Epidermal melanocyte (primary cell): ENCODE measurements around the gene RAB9B.
"Not testable (repeated sequence)": the region's sequence is repeated elsewhere in the genome, so short reads cannot be mapped to it uniquely, and the experiment has no call there.

Experiments
- DNase-seq: peaks from one replicate; pipeline ENCODE4 v3.0.0; 2011; ENCODE audit warnings: low spot score; ENCODE audit not compliant: insufficient read length

The RAB9B gene, protein sequence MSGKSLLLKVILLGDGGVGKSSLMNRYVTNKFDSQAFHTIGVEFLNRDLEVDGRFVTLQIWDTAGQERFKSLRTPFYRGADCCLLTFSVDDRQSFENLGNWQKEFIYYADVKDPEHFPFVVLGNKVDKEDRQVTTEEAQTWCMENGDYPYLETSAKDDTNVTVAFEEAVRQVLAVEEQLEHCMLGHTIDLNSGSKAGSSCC

DNA sequence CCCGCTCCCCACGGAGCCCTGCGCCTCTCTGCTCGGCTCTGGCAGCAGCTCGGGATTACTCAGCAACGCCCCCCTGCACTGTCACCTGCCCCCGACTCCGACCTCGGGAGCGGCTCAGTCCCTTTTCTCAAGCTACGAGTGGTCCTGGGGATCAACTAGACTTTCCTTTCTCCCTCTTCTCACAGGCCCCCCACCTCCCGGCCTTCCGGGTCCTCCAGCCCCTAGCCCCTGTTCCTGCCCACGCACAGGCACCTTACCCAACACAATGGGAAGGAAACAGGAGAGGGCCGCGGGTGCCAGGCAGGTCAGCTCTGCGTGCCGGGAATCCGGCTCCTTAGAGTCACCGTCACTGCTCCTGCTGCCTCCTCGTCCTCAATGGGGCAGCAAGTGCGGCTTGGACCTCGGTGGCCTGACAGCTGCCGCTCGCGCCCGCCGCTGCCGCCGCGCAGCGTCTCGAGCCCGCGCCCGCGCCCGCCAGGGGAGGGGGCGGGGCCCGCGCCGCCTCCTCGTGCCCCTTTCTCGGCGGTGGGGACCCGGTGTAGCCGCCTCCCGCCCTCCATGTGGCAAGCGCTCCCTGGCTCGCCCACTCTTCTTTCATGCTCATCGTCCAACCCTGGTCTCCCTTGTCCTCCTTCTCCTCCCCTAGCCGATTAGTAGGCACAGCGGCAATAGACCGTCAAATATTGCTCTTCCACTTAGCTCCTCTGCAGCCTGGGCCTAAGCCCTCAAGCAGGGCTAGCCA lies at the start of gene RAB9B:
Gene RAB9B (minus strand): TSS at position 455 of the 742 bp plus-strand sequence. CDS start 6,473 bp downstream, outside the sequence.
- no peak for DNase-seq

GRCh38 chrX:103879339-103879738 lies 47.3 kb upstream of the RAB9B start:
- DNase-seq, result no peak

DNA sequence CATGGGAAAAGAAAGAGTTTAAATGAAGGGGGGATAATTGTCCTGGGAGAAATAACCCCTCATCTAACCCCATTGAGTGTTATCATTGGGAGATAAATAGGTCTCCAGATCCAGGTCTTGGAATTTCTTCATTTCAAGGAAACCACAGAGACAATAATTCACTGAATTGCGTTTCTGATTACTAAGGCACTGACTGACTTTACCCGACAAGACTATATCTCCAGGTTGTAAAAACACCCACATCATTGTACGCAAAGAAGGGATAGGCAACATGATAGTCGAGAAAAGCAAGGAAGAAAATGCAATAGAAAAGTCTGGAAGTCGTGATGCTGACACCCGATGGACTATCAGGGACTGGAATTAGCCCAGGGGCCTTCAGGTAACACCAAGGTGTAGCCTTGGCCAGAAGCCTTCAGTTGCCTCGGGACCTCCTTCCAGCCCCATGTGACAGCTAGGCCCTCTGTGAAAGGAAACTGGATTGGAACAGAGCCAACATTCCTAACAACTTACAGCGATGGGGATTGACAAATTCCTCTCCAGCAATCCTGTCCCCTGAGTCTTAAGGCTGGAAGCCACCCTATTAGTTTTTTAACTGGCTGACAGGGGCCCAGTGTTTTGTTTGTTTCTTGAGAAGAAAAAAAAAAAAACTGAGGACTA lies 46.5 kb upstream of the RAB9B start:
- peak; percentile 18 for DNase-seq

DNA sequence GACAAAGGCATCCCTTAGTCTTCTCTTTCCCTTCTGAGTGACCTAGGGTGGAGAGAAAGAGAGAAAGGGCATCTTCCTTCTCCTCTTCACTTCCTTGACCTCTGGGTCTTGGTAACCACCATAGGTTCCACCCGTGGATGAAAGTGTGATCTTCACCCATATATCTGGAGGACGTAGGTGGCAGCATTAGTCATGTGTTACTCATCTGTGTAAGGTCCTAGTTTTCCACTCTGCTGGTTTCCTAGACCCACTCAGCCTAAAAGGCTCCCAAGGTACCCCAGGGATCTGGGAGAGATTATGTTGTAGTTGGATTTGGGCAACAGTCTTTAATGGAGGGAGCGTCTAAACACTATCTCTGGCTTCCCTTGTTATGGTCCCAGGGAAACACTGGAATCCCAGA lies 45.5 kb upstream of the RAB9B start:
- DNase-seq, result no peak

GRCh38 chrX:103864886-103865534 lies 33.0 kb upstream of the RAB9B start:
- no peak for DNase-seq

DNA sequence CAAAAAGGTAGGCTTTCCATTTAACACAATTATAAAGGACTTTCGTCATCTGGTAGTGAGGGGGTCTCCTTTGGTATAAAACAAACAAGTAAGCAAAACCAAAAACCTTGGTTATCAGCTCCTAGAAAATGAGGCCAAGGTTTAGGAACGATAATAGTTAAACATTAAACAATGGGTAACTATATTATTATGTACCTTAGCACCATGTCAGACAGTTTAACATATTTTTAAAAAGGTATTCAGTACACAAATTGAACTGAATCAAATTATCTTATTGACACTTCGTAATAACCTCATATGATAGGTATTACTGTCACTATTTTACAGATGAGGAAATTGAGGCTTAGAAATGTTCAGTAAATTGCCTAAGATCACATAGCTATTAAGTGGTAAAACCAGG lies 32.1 kb upstream of the RAB9B start:
- no peak for DNase-seq

DNA sequence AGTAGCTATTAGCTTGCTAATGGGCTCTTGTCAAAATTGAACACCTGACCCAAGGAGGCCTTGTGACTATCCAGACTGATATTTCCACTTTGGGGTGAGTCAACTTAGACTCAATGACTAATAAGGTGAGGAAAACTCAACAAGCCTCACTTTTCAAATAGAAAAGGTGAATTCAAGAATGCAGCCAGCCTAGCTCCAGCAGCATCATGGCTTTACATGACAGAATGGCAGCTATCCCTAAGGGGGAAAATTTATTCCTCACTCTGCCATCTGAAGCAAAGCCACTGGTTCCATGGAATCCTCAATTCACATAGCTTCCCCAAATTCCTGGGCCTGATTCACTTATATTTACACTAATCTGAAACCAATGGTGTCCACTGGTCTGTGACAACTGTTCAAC lies 29.1 kb upstream of the RAB9B start:
- no peak for DNase-seq

DNA sequence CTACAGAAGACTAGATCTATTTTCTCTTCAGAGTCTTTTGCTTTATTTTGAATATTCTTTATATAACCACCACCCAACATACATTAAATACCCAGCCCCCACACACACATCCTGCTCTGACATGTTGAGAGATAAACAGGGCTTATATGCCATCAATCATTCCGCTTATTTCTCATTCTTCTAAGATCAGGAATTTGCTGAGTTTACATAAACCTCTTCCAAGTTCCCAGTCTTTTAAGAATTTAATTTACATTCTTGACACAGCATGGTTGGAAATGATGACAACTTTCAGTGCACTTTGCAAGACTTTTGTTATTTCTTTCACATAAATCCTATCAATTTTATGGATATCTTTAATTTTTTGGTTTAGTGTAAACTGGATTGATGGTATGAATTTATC lies 17.5 kb upstream of the RAB9B start:
- no peak for DNase-seq

GRCh38 chrX:103847174-103847870 lies 15.3 kb upstream of the RAB9B start:
- DNase-seq, result no peak

DNA sequence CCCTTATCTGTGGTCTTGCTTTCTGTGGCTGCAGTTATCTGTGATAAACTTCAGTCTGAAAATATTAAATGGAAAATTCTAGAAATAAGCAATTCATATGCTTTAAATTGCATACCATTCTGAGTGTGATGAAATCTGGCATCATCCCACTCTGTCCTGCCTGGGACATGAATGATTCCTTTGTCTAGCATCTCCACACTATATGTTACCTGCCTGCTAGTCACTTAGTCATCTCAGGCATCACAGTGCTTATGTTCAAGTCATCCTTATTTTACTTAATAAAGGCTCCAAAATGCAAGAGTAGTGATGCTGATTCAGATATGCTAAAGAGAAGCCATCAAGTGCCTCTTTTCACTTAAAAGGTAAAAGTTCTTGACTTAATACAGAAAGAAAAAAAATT lies 14.3 kb upstream of the RAB9B start:
- DNase-seq, result no peak

DNA sequence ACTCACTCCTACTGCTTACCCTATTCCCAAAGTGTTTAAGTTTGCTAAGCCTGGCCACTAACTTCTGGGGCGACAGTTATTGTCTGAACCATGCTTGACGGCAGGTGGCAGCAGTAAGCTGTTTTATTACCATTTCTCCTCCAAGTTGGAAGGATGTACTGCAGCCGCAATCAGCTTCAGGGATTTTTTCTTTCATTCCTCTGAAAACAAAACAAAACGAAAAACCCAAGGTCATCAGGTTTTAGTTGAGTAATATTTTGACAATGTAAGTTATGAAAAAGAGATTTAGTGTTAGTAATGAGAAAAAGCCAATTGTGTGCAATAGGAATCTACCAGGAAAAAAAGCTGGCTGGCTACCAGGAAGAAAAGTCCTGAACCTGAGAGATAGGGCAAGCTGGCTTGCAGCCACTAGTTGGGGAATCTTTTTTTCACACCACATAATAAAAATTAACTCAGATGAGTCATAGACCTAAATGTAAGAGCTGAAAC lies 13.2 kb upstream of the RAB9B start:
- no peak for DNase-seq

GRCh38 chrX:103839404-103839803 lies 7.3 kb upstream of the RAB9B start:
- DNase-seq, result no peak

DNA sequence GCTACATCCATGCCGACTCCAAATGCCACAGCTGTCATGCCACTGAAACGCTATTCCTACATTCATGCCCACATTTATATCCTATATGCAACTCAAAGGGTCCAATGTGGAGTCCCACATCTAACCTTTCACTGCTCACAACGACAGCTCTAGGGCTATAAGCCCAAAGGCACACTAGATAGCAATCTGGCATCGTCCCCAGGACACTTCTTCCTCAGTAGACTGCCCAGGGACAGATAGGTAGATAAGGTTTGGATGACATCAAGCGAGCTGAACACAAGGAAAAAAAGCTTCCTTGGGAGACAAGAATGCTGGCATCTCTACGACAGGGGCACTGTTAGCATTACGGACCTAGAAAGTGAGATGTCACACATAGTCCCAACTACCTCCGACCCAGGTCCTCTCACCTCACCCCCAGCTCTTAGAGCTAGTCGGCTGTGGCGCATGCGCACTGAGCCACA lies 685 bp downstream of the RAB9B start:
- DNase-seq, result no peak

DNA sequence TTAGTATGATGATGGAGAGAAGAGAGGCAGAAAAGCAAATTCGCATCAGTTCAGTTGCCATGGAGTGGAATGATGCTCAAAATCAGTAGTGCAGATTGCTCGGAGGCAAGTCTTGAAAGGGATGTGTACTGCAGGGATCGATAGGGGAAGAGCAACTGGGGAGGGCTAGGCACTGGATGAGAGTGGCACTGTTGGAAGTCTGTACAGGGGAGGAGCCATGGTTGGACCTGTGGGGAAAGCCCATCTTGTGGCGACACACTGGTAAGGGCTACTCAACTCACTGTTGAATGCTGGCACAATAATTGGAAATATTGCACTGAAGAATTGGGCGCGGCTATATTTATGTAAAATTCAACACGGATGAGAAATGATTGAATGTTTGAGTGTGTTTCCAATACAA lies 1.2 kb downstream of the RAB9B start:
- no peak for DNase-seq

GRCh38 chrX:103828529-103828928 lies 3.5 kb downstream of the RAB9B start:
- DNase-seq, result no peak

- DNase-seq, result no peak
Measured at GRCh38 chrX:103825881-103826280, 6.2 kb downstream of the RAB9B start.

- no peak for DNase-seq
Measured at GRCh38 chrX:103823591-103823990, 8.5 kb downstream of the RAB9B start.

DNA sequence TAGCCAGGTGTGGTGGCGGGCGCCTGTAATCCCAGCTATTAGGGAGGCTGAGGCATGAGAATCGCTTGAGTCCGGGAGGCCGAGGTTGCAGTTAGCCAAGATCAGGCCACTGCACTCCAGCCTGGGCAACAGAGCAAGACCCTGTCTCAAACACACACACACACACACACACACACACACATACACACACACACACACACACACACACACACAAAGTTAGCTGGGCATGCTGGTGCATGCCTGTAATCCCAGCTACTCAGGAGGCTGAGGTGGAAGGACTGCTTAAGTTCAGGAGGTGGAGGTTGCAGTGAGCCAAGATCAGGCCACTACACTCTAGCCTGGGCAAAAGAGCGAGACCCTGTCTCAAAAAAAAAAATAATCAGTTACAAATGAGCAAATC lies 11.3 kb downstream of the RAB9B start:
- DNase-seq, result not testable (repeated sequence)

DNA sequence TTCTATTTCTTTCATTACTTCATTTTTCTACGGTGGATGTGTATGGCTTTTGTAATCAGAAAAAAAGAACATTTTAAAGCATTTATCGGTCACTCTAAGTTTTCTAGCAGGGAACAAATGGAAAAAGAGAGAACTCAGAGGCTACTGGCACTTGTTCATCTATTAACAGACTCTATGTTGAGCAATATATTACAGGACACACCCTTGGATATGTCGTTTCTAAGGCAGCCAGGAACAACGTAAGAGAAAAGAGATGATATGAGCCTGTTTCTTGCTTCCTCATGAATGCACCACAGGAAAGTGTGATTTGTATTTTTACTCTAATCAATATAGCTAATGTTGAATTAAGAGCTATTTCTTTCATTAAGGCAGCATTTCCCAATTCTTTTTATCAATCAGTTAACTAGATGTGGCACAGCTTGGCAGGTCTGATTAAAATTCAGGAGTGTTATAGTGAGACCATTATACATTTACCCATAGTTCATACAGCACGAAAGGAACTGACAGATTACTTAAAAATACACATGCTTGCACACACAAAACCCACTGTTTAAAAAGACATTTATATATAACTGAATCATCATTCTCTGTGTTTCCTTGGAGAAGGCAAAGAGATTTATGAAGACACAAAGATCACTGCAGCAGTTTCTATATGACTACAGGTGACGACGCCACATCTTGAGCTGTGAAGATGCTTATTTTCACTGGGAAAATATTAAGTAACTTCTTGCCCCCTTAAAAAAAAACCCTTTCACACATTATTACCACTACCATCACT lies 13.0 kb downstream of the RAB9B start:
- no peak for DNase-seq

GRCh38 chrX:103817502-103817901 lies 14.6 kb downstream of the RAB9B start:
- DNase-seq, result no peak
